Neural progenitor cell (in vitro differentiated cells): Measurements from ENCODE around the gene PCSK2. TPM values are rescaled to one million over a fixed set of nuclear protein-coding genes. Genes with fewer than 3 reads are reported as not detected.

Experiments used
- DNase-seq: peaks from one replicate; pipeline ENCODE4 v3.0.0-alpha.2; 2016; ENCODE audit warnings: low spot score
- H2AFZ ChIP-seq: fragments of 200-600 bp; sonication (generic); replicated peaks from 2 replicates; pipeline ENCODE4 v1.6.1; 2016; ENCODE audit warnings: antibody characterized with exemption
- H3F3A ChIP-seq: fragments of 200-600 bp; sonication (generic); 2 replicates; pipeline ENCODE4 v1.6.1; 2016; ENCODE audit warnings: antibody characterized with exemption, low read depth
- H3K27ac ChIP-seq: fragments of 200-600 bp; sonication (generic); 2 replicates; pipeline ENCODE4 v1.5.1; 2016; ENCODE audit warnings: mild to moderate bottlenecking
- H3K27me3 ChIP-seq: fragments of 200-600 bp; sonication (generic); 2 replicates; pipeline ENCODE4 v1.6.1; 2016; ENCODE audit warnings: mild to moderate bottlenecking, moderate library complexity
- H3K36me3 ChIP-seq: fragments of 200-600 bp; sonication (generic); 2 replicates; pipeline ENCODE4 v1.5.1; 2016
- H3K4me1 ChIP-seq: fragments of 200-600 bp; sonication (generic); 2 replicates; pipeline ENCODE4 v1.6.1; 2016; ENCODE audit warnings: mixed run types
- H3K4me2 ChIP-seq: fragments of 200-600 bp; sonication (generic); 2 replicates; pipeline ENCODE4 v1.6.1; 2016
- H3K4me3 ChIP-seq: fragments of 200-600 bp; sonication (generic); 2 replicates; pipeline ENCODE4 v1.5.1; 2016
- H3K79me2 ChIP-seq: fragments of 200-600 bp; sonication (generic); 2 replicates; pipeline ENCODE4 v1.6.1; 2016; ENCODE audit warnings: low read depth
- H3K9ac ChIP-seq: fragments of 200-600 bp; sonication (generic); 2 replicates; pipeline ENCODE4 v1.6.1; 2016
- H3K9me3 ChIP-seq: fragments of 200-600 bp; sonication (generic); 2 replicates; pipeline ENCODE4 v1.5.1; 2016; ENCODE audit warnings: low read depth
- H4K20me1 ChIP-seq: fragments of 200-600 bp; sonication (generic); 2 replicates; pipeline ENCODE4 v1.6.1; 2016; ENCODE audit warnings: low read depth
- H3K27ac Mint-ChIP-seq: 3 replicates; pipeline ENCODE4 v1.8.0; 2021; ENCODE audit warnings: mixed read lengths
- H3K27me3 Mint-ChIP-seq: 2 replicates; pipeline ENCODE4 v1.8.0; 2022; ENCODE audit warnings: low read depth, mild to moderate bottlenecking, inconsistent platforms, moderate library complexity, mixed read lengths; ENCODE audit not compliant: insufficient read depth
- H3K36me3 Mint-ChIP-seq: 3 replicates; pipeline ENCODE4 v1.8.0; 2021; ENCODE audit warnings: mixed read lengths
- H3K4me1 Mint-ChIP-seq: 3 replicates; pipeline ENCODE4 v1.8.0; 2021; ENCODE audit warnings: mixed read lengths
- H3K4me3 Mint-ChIP-seq: 3 replicates; pipeline ENCODE4 v1.8.0; 2021; ENCODE audit warnings: mild to moderate bottlenecking, moderate library complexity, mixed read lengths
- H3K9me3 Mint-ChIP-seq: 3 replicates; pipeline ENCODE4 v1.8.0; 2020; ENCODE audit warnings: mixed read lengths
- EZH2 ChIP-seq: fragments of 200-600 bp; sonication (generic); IDR thresholded peaks from 2 replicates; pipeline ENCODE4 v1.6.1; 2017; ENCODE audit warnings: antibody characterized with exemption, mild to moderate bottlenecking, moderate library complexity
- EZH2phosphoT487 ChIP-seq: fragments of 200-600 bp; sonication (generic); IDR thresholded peaks from 2 replicates; pipeline ENCODE4 v1.6.1; 2017; ENCODE audit warnings: antibody characterized with exemption
- total RNA-seq: library from RNA; depleted of rRNA; stranded (reverse); fragments of >200 nt; gene quantifications from 2 replicates; pipeline ENCODE4 v1.2.3, GENCODE V29; 2015; ENCODE audit warnings: low replicate concordance
- TF ChIP-seq, protein P1 (sequence below): fragments of 200-600 bp; sonication (generic); IDR thresholded peaks from 2 replicates; pipeline ENCODE4 v1.5.1; 2017; ENCODE audit warnings: antibody characterized with exemption, mild to moderate bottlenecking

The PCSK2 gene
- total RNA-seq, 1 donor from 2014 or later = 0.07 TPM

DNA sequence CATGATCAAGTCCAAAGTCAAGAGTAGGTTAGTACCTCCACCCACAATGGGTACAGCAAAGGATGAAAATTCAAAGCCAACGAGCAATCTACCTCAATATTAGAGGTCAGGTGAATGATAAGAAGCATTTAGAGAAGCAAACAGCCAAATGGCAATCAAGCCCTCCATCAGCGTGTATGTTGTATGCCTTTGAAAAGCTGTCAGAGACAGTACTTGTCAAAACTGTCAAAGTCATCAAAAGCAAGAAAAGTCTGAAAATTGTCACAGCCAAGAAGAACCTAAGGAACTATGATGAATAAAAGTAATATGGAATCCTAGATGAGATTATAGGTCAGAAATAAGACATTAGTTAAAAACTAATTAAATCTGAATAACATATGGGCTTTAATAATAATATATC lies 99.3 kb downstream of the PCSK2 start:
- Histone ChIP-seq H4K20me1 (no peaks in the 10 kb centered on the region), H3K79me2 (no peaks in the 10 kb centered on the region), H2AFZ (no peak overlapping the region), H3K27ac (no peak overlapping the region), H3K36me3 (no peaks in the 10 kb centered on the region), H3K27me3 (no peaks in the 10 kb centered on the region), H3F3A (no peaks in the 10 kb centered on the region), H3K4me1 (no peaks in the 10 kb centered on the region), H3K9me3 (no peaks in the 10 kb centered on the region), H3K4me3 (no peak overlapping the region), H3K9ac (no peak overlapping the region), H3K4me2 (no peak overlapping the region)
- H3K4me3 Mint-ChIP-seq = no peak overlapping the region
- H3K27me3 Mint-ChIP-seq = no peaks in the 10 kb centered on the region
- peaks cover 11% of the 10 kb centered on the region for H3K4me1 Mint-ChIP-seq
- DNase-seq = no peak
- no peaks in the 10 kb centered on the region for H3K36me3 Mint-ChIP-seq
- TF ChIP-seq, protein P1, sequence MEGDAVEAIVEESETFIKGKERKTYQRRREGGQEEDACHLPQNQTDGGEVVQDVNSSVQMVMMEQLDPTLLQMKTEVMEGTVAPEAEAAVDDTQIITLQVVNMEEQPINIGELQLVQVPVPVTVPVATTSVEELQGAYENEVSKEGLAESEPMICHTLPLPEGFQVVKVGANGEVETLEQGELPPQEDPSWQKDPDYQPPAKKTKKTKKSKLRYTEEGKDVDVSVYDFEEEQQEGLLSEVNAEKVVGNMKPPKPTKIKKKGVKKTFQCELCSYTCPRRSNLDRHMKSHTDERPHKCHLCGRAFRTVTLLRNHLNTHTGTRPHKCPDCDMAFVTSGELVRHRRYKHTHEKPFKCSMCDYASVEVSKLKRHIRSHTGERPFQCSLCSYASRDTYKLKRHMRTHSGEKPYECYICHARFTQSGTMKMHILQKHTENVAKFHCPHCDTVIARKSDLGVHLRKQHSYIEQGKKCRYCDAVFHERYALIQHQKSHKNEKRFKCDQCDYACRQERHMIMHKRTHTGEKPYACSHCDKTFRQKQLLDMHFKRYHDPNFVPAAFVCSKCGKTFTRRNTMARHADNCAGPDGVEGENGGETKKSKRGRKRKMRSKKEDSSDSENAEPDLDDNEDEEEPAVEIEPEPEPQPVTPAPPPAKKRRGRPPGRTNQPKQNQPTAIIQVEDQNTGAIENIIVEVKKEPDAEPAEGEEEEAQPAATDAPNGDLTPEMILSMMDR = no peak
- TF ChIP-seq EZH2 (no peak), EZH2phosphoT487 (no peak)
- H3K9me3 Mint-ChIP-seq = no peaks in the 10 kb centered on the region
- H3K27ac Mint-ChIP-seq = no peak overlapping the region

DNA sequence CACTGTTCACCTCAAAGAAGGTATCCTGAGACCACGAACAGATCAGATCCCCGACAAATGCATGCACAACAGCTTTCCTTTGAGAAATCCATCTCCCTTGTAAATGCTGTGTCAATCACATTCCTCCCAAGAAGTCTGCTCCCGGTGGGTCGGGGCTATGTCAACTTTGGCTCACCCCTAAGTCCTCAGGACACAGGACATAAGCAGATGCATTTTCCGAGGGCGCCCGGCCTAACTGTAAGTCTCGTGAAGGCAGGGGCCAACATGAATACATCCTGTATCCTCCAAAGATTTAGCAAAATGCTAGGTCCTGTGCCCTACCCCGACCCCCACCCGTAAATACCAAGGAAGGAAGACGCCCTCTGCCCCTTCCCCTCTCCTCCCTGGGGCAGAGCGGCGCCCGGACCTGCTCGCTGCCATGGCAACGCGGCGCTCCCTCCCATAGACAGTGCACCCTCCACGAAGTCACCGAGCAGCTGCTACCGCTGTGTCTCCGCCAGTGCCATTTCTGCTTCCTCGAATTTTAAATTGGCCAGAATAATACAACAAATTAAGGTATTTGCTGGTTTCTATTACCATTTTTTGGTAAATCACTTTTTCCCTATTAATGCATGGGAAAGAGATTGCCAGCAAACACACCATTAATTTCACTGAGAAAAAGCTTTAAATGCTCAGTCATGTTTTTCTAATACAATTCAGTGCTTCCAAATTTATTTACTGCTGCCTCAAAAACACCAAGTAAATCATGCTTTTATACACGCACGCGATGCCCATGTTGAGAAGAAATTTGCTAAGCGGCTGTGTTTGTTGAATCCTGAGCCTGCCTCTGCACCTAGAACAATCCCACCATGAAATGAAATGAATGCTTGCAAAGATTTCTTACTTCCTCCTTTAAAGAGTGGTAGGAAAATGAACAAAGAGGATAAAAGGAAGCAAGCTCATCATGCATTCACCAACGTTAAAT lies 100.6 kb downstream of the PCSK2 start:
- H3K36me3 Mint-ChIP-seq = no peaks in the 10 kb centered on the region
- peak overlapping the region; percentile 59 for H2AFZ ChIP-seq
- no peaks in the 10 kb centered on the region for H3K9me3 ChIP-seq
- no peak overlapping the region for H3K9ac ChIP-seq
- TF ChIP-seq EZH2phosphoT487 (no peak), EZH2 (no peak)
- TF ChIP-seq, protein P1 = no peak
- no peak overlapping the region for H3K27ac Mint-ChIP-seq
- no peak overlapping the region for H3K27ac ChIP-seq
- H3K79me2 ChIP-seq = no peaks in the 10 kb centered on the region
- no peaks in the 10 kb centered on the region for H3K9me3 Mint-ChIP-seq
- H3K4me1 Mint-ChIP-seq = peaks cover 11% of the 10 kb centered on the region
- H3K4me2 ChIP-seq = no peak overlapping the region
- no peaks in the 10 kb centered on the region for H3K27me3 ChIP-seq
- no peak overlapping the region for H3K4me3 ChIP-seq
- DNase-seq = peak; percentile 22
- no peaks in the 10 kb centered on the region for H3K36me3 ChIP-seq
- H3K27me3 Mint-ChIP-seq = no peaks in the 10 kb centered on the region
- no peak overlapping the region for H3K4me3 Mint-ChIP-seq
- no peaks in the 10 kb centered on the region for H4K20me1 ChIP-seq
- H3F3A ChIP-seq = no peaks in the 10 kb centered on the region
- no peaks in the 10 kb centered on the region for H3K4me1 ChIP-seq

DNA sequence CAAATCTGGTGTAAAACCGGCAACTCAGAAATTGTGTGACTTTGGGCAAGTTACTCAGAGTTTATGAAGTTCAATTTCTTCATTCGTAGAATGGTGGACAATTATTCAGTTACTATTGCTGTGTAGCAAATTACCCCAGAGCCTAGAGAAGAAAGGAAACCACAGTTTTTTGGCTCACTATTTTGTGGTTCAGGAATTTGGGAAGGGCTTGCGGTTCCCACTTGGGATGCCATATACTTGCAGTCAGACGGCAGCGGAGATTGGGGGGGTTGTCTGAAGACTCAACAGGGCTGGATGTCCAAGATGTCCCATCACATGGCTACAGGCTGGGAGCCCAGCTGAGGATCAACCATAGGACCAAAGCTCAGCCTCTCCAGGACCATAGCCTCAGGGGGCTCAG lies 108.1 kb downstream of the PCSK2 start:
- H3K27me3 ChIP-seq = no peaks in the 10 kb centered on the region
- no peak for DNase-seq
- H3F3A ChIP-seq = no peaks in the 10 kb centered on the region
- H2AFZ ChIP-seq = no peak overlapping the region
- no peaks in the 10 kb centered on the region for H4K20me1 ChIP-seq
- no peak overlapping the region for H3K4me3 ChIP-seq
- Mint-ChIP-seq H3K4me1 (peaks cover 7% of the 10 kb centered on the region), H3K27ac (no peak overlapping the region), H3K27me3 (peaks cover 2% of the 10 kb centered on the region), H3K36me3 (no peaks in the 10 kb centered on the region), H3K9me3 (no peaks in the 10 kb centered on the region), H3K4me3 (no peak overlapping the region)
- H3K36me3 ChIP-seq = no peaks in the 10 kb centered on the region
- no peak overlapping the region for H3K4me2 ChIP-seq
- H3K4me1 ChIP-seq = peaks cover 5% of the 10 kb centered on the region
- no peak overlapping the region for H3K9ac ChIP-seq
- no peaks in the 10 kb centered on the region for H3K9me3 ChIP-seq
- no peaks in the 10 kb centered on the region for H3K79me2 ChIP-seq
- no peak overlapping the region for H3K27ac ChIP-seq
- TF ChIP-seq, protein P1 = no peak
- no peak for TF ChIP-seq EZH2phosphoT487
- no peak for TF ChIP-seq EZH2
